HL-60 (cell line): ENCODE measurements around the gene ERF.

ENCODE experiments used
- DNase-seq, 2 experiments: peaks; one replicate each; pipeline ENCODE4 v3.0.0-alpha.2; 2010 to 2020; ENCODE audit warnings: low read depth in 1 of 2, low spot score in 1 of 2
- H3K27ac ChIP-seq: fragments of 250-450 bp; sonication (Bioruptor Pico); replicated peaks from 2 replicates; pipeline ENCODE4 v1.5.1; 2020; ENCODE audit warnings: mild to moderate bottlenecking, moderate library complexity
- H3K27me3 ChIP-seq: fragments of 250-450 bp; sonication (Bioruptor Pico); 2 replicates; pipeline ENCODE4 v1.5.1; 2021; ENCODE audit warnings: mild to moderate bottlenecking, moderate library complexity; ENCODE audit not compliant: insufficient read depth, poor library complexity, severe bottlenecking
- H3K4me3 ChIP-seq: replicated peaks from 2 replicates; pipeline ENCODE4 v1.5.1; 2011; ENCODE audit warnings: mild to moderate bottlenecking, control low read depth, low read length; ENCODE audit not compliant: insufficient read depth
- GABPA ChIP-seq: IDR thresholded peaks from 2 replicates; pipeline ENCODE4 v1.6.1; 2012; ENCODE audit warnings: low read depth
- POLR2AphosphoS5 ChIP-seq: IDR thresholded peaks from 2 replicates; pipeline ENCODE4 v1.6.1; 2012; ENCODE audit warnings: low read depth
- SPI1 ChIP-seq: IDR thresholded peaks from 2 replicates; pipeline ENCODE4 v1.6.1; 2012; ENCODE audit warnings: low read depth, mild to moderate bottlenecking, borderline replicate concordance
- TF ChIP-seq, protein P1 (sequence below): IDR thresholded peaks from 2 replicates; pipeline ENCODE4 v1.6.1; 2012; ENCODE audit warnings: low read depth; ENCODE audit not compliant: insufficient replicate concordance
- TF ChIP-seq, protein P2 (sequence below): IDR thresholded peaks from one replicate; pipeline ENCODE4 v1.5.1; 2011; ENCODE audit warnings: low read length, control low read depth, inconsistent platforms; ENCODE audit not compliant: insufficient read depth

The ERF gene

DNA sequence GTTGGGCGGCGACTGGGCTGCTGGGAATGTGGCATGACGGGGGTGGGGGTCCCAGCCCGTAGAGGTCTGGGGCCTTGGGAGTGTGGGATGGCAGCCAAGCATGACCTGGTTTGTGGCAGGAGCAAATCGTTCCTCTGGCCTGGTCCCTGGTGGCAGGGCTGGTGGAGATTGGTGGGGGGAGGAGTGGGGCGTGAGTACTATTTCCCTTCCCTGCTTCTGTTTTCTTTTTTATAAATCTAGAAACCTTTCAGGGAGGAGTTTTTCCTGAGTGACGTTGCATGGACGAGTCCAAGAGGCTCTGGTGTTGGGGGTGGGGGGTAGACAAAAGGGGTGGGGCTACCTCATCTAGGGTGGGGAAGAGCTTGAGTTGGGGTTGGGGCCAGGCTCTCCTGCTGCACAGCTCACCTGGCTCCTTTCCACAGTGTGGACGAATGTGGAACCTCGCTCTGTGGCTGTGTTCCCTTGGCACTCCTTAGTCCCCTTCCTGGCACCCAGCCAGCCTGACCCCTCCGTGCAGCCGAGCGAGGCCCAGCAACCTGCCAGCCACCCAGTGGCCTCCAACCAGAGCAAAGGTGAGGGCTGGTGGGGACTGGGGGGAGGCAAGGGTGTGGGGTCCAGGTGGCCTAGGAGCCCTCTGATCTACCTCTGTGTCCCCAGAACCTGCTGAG is 31.6 kb upstream of the ERF start:
- DNase-seq: no peak
- no peak for TF ChIP-seq GABPA
- no peak for TF ChIP-seq SPI1
- no peak for TF ChIP-seq POLR2AphosphoS5
- TF ChIP-seq, protein P1, sequence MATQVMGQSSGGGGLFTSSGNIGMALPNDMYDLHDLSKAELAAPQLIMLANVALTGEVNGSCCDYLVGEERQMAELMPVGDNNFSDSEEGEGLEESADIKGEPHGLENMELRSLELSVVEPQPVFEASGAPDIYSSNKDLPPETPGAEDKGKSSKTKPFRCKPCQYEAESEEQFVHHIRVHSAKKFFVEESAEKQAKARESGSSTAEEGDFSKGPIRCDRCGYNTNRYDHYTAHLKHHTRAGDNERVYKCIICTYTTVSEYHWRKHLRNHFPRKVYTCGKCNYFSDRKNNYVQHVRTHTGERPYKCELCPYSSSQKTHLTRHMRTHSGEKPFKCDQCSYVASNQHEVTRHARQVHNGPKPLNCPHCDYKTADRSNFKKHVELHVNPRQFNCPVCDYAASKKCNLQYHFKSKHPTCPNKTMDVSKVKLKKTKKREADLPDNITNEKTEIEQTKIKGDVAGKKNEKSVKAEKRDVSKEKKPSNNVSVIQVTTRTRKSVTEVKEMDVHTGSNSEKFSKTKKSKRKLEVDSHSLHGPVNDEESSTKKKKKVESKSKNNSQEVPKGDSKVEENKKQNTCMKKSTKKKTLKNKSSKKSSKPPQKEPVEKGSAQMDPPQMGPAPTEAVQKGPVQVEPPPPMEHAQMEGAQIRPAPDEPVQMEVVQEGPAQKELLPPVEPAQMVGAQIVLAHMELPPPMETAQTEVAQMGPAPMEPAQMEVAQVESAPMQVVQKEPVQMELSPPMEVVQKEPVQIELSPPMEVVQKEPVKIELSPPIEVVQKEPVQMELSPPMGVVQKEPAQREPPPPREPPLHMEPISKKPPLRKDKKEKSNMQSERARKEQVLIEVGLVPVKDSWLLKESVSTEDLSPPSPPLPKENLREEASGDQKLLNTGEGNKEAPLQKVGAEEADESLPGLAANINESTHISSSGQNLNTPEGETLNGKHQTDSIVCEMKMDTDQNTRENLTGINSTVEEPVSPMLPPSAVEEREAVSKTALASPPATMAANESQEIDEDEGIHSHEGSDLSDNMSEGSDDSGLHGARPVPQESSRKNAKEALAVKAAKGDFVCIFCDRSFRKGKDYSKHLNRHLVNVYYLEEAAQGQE: no peak
- TF ChIP-seq, protein P2, sequence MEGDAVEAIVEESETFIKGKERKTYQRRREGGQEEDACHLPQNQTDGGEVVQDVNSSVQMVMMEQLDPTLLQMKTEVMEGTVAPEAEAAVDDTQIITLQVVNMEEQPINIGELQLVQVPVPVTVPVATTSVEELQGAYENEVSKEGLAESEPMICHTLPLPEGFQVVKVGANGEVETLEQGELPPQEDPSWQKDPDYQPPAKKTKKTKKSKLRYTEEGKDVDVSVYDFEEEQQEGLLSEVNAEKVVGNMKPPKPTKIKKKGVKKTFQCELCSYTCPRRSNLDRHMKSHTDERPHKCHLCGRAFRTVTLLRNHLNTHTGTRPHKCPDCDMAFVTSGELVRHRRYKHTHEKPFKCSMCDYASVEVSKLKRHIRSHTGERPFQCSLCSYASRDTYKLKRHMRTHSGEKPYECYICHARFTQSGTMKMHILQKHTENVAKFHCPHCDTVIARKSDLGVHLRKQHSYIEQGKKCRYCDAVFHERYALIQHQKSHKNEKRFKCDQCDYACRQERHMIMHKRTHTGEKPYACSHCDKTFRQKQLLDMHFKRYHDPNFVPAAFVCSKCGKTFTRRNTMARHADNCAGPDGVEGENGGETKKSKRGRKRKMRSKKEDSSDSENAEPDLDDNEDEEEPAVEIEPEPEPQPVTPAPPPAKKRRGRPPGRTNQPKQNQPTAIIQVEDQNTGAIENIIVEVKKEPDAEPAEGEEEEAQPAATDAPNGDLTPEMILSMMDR: no peak
- Histone ChIP-seq H3K27me3 (no peaks in the 10 kb centered on the region), H3K4me3 (no peak overlapping the region), H3K27ac (no peak overlapping the region)

DNA sequence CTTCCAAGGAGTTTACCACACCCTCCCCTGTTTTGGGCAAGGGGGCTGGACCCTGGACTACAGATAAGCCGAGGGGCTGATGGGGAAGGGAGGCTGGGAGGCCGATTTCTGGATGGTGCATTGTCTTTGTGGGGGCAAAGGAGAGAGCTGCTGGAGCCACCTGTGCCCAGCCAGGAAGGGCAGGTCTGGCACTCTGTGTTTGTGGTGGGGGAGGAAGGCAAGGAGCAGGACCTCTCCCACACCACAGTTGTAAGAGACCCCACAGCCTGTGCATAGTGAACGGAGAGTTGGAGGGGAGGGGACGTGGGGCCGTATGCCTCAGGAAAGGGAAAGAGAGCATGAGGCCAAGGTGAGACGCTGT is 31.0 kb upstream of the ERF start:
- no peak overlapping the region for H3K4me3 ChIP-seq
- H3K27ac ChIP-seq: no peak overlapping the region
- H3K27me3 ChIP-seq: no peaks in the 10 kb centered on the region
- TF ChIP-seq GABPA: no peak
- TF ChIP-seq POLR2AphosphoS5: no peak
- no peak for TF ChIP-seq SPI1
- TF ChIP-seq, protein P2: no peak
- TF ChIP-seq, protein P1: no peak
- DNase-seq: no peak

DNA sequence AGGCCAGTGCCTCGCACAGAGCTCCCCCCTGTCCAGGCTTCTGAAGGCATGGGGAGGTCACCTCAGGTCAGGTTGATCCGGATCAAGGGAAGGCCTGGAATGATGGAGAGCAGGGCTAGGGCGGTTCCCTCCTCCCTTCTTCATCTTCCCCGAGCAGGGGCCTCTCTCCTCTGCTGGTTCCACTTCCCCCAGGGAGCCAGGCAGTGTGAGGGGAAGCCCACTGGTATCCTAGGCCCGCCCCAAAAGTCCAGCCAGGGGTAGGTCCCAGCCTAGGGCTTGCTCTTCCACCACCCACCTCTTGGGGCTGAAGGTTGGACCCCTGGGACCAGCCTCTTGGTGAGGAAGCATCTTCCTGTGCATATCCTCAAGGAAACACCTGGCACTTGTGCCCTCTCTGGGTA is 30.6 kb upstream of the ERF start:
- Histone ChIP-seq H3K27me3 (no peaks in the 10 kb centered on the region), H3K4me3 (no peak overlapping the region), H3K27ac (no peak overlapping the region)
- no peak for DNase-seq
- TF ChIP-seq, protein P2: no peak
- TF ChIP-seq GABPA (no peak), SPI1 (no peak), POLR2AphosphoS5 (no peak)
- TF ChIP-seq, protein P1: no peak
